Activated T-cell treated with anti-CD3 and anti-CD28 coated beads, Interleukin-2, amount 50 U/mL, for 48 hours (primary cell): Measurements from ENCODE around the gene CASKIN1.

Source experiments
- DNase-seq, 2 experiments: peaks; one replicate each; pipeline ENCODE4 v3.0.0-alpha.2; 2020

Gene CASKIN1

DNA sequence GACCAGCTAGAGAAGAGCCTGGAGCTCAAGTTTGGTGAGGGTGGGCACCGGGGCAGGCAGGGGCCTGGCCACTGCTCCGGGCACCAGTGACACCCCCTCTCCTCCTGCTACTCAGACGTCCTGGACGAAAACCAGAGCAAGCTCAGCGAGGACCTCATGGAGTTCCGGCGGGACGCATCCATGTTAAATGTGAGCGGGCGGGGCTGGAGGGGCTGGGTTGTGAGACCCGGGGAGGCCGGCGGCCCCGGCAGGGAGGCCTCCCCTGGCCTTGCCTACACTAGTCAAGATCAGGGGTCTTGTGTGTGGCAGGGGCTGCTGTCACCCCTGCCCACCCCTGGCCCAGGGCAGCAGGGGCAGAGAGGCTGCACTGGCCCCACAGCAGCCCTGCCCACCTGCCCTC, 23.0 kb downstream of the CASKIN1 start:
- no peak for DNase-seq

DNA sequence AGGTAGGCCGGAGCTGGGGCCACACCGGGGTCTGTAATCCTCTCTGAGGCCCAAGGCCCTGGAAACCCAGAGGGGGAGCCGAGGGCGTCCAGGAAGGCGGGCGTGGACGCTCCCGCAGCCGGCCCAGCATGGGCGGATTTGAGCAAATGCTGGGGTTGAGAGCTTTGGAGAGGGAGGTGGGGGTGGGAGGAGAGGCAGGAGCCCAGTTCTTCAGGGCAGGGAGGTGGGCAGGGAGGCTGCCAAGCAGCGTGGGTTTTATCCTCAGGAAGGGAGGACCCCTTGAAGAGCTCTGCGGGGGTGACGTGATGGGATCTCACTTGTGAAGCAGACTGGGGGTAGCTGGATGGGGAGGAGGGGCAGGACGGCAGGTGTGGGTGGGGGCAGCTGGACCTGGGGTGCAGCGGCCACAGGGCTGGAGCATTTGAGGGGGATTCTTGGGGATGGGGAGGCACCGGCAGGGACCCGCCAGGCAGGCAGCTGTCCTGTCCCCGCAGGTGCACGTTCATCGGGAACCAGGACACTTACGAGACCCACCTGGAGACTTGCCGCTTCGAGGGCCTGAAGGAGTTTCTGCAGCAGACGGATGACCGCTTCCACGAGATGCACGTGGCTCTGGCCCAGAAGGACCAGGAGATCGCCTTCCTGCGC, 23.6 kb downstream of the CASKIN1 start:
- no peak for DNase-seq

DNA sequence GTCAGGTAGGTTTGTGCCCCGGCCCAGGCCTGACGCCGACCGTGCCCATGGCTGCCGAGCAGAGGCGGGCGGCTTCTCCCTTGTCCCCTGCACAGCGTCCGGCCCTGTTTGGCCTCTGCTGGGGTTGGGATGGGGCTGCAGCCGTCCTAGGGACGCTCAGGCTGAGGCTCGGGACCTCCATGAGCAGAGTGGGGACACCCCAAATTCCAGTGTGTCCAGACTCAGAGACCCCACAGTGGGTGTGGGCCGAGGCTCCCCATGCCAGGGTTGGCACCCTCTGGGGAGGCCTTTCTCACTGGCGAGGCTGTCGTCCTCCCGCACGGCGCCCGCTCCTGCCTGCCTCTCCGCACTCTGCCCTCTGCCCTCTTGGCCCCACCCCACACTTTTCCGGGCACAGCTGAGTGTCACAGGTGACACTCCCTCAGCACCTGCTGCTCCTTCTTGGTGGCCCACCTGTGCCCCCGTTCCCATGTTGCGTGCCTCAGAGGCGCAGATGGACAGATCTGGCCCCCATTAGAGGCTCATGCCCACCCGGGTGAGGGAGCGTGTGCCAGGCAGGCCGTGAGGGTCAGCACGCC, 24.7 kb downstream of the CASKIN1 start:
- no peak for DNase-seq

DNA sequence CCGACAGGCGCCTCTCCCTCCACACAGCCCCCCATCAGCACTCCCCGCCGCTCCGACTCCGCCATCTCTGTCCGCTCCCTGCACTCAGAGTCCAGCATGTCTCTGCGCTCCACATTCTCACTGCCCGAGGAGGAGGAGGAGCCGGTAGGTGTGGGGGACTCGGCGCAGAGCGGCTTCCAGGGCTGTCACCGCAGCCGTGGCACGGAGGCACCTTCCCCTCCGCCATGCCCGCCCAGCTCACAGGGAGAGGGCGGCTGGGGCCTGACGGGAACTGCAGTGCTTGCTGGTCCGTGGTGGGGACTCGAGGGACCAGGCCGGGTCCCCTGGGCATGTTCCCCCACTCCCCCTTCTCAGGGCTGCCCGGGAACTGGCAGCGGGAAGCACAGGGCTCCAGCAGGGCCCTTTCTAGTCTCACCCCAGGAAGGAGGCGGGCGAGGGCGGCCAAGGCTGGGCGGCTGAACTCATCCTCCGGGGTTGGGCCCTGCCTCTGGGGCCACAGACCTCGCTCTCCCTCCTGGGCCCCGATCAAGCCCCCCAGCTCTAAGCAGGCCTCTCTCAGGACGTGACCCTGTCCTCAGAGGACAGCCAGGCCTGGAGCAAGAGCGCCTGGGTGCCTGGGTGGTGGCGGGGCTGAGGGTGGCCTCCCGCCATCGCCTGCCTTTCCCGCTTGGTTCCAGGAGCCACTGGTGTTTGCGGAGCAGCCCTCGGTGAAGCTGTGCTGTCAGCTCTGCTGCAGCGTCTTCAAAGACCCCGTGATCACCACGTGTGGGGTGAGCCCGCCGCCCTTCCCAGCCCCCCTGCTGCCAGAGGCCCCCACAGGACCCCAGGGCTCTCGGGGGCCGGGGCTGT, 25.6 kb downstream of the CASKIN1 start:
- DNase-seq: no peak

DNA sequence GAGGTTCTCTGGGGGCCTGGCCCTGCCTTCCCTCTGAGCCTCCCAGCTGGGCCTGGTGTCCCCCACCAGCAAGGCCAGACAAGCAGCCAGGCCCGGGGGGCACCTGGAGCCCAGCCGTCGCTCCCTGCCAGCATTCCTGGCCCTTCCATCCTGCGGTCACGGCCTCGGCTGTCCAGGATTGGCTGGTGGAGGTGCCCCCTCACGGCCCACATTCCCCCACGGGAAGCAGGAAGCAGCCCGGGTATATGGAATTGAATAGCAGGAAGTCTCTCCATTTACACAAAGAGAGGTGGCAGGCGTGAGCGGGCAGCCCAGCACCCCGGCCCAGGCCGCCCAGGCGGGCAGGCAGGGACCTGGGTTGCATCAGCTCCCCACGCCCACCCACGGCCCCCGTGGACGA, 26.3 kb downstream of the CASKIN1 start:
- no peak for DNase-seq

DNA sequence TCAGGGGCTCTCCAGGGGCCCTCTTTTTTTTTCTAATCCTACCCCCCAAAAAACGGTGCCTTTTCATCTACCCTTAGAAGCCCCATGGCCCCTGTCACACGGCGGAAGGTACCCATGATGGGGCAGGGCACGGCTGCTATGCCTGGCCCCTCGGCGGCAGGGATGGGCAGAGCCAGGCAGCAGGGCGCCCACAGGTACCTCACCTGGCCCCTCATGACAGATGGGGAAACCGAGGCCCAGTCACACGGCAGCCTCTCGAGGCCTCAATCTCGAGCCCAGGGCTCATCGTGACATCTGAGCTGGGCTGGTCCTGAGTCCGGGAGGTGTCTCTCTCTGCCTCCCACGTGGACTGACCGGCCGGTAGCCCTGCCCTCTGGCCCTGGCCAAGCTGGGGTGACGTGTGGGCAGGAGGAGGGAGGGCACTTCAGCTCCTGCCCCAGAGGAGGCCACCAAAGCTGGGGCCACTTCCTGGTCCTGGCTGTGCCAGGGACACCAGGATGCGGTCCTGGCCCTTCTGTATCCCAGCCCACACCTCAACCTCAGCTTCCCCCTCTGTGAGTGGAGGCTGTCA, 29.3 kb downstream of the CASKIN1 start:
- DNase-seq: no peak

DNA sequence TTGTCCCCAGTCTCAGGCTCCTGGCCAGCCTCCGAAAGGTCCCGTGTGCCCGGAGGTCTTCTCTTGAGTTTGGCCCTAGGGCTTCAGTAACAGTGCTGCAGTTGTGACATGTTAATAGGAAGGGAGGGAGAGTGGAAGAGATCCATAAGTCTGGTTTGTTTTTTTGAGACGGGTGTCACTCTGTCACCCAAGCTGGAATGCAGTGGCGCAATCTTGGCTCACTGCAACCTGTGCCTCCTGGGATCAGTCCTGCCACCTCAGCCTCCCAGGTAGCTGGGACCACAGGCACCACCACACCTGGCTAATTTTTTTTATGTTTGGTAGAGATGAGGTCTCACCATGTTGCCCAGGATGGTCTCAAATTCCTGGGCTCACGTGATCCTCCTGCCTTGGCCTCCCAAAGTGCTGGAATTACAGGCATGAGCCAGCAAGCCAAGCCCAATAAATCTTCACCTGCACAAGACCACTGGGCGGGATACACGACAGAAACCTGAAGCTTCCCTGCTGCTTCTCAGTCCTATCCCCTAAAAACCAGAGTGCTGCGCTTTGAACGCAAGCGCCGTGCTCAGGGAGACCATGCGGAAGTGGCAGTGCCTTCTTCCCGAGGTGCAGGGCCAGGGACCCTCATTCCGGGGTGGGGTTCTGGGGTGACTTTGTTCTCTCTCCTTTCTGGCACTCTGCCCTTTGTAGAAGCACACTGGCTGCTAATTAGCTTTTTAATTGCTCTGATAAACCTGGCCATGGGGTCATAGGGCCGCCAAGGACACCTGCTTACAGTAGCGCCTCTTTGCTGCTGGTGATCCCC, 29.9 kb downstream of the CASKIN1 start:
- DNase-seq: no peak

DNA sequence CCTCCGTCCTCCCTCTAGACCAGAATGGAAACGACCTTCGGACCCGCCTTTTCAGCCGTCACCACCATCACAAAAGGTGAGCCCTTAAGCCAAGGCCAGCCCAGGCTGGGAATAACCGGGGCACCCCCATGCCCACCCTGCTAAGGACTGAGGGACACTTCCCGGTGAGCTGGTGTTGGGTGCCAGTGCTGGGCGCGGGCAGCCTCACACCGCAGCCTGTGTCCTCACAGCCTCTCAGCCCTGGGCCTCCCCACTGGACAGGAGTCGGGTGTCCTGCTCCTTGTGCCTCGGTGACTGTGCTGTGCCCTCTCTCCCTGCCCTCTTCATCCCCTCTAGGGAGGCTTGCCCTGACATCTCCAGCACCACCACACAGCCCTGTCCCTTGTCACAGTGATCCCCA, 30.5 kb downstream of the CASKIN1 start:
- no peak for DNase-seq

DNA sequence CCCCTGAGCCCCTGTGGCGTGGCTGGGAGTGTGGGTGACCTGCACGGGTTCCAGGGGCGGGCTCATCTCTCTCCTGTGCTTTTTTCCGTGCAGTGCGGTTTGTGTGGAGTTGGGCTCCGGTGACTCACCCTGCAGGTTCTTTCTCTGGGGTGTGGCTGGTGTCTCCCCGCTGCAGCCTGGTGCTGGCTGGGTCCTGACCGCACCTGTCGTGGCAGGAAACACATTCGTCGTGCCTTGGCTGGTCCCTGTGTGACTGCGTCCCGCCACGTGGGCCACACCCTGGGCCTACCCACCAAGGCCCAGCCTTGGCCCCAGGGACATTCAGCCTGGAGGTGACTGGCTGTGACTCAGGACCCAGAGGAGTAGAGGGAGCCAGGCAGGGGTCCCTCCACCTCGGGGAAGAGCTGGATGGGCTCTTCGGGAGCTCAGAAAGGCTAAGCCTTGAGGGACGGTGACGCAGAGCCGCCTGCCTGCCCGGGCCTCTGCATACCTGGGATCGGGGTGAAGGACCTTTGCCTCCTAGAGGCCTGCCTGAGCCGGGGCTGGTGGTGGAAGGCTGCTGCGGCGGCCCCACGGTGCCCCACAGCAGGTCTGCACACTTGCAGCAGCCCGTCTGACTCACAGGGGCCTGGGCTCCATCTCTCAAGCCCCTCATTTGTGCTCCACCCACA, 33.1 kb downstream of the CASKIN1 start:
- no peak for DNase-seq

DNA sequence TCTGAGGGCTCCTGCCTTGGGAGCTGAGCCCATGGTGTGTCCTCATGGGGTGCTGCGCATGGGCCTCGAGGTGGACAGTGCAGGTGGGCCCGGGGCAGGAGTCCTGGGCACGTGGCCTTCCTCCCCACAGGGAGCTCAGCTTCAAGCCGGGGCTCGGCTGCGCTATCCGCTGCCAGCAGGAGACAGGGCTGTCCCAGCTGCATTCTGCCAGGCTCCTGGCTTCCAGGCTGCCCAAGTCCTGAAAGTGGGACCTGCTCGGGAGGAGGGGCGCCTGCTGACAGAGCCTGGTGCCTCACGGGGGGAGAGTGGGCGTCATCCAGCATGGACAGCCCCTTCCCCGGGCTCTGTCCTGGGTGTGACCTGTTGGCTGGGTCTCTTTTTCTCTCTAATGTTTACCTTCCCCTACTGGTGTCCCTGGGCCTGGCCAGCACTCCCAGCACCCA, 33.7 kb downstream of the CASKIN1 start:
- DNase-seq: no peak

DNA sequence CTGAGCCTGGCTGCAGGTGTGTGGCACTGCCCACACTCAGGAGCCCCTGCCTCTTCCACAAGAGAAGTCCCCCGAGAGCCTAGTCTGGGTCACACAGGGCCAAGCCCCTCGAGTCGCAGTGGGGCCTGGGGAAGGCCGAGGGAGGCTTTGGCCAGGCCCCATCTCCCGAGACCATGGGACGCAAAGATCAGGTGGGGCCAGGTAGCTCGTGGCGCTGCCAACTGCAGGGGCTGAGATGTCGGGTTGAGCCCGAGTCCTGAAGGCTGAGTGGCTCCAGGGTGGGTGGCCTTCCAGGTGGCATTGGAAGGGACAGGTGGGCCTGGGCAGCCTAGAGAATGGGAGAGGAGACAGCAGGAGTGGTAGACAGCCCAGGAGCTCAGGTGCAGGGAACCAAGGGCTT, 34.5 kb downstream of the CASKIN1 start:
- DNase-seq: no peak

DNA sequence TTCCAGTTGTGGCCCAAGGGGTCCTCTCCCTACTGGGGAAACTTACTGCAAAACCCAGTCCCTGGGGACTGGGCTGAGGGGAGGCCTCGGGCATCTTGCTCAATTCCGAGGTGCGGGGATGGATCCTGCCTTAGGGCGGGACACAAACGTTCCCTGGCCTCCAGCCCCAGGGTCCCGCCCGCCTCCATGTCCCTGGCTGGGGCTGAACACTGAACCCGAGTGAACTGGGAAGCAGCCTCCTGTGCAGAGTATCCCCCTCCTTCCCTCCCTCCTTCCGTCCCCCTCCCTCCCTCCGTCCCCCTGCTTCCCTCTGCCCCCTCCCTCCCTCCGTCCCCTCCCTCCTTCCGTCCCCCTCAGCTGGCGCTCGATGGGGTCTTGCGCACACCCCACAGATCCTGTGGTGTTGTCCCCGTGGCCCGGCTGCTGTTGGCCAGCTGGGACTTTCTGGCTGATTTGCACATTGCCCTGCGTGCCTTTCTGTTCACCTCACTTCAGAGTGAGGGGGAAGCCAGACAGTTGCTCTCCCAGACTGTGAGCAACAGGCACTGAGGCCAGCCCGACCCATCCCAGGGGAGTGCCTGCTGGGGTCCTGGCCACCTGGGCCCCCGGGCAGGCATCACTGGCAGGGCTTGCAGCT, 35.4 kb downstream of the CASKIN1 start:
- no peak for DNase-seq

DNA sequence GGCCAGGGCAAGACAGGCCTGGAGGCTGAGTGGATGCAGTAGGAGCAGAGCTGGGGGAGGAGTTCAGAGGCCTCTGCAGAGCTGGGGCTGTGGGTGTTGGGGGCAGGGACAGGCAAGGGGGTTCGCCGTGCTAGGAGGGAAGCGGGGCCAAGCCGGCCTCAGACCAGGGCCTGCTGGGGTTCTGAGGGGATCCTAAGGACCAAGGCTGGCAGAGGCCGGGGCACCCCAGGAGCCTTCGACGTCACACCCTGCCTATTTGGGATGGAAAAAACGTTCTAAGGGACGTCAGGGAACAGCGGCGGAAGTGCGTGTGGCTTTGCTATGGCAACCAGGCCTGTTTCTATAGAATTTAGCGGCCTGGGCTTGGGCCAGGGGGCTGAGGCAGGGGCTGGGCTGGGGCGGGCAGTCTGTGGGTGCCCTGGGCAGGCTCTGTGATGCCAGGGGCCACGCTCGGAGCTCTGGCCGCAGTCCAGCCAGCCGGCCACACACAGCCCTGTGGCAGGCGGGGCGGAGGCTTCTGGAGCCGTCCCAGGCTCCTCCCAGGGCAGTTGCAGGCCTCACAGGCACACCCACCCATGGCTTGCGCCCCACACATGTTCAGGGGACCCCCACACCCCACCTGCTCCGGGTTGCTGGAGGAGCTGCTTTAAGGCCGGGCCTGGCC, 37.1 kb downstream of the CASKIN1 start:
- no peak for DNase-seq

DNA sequence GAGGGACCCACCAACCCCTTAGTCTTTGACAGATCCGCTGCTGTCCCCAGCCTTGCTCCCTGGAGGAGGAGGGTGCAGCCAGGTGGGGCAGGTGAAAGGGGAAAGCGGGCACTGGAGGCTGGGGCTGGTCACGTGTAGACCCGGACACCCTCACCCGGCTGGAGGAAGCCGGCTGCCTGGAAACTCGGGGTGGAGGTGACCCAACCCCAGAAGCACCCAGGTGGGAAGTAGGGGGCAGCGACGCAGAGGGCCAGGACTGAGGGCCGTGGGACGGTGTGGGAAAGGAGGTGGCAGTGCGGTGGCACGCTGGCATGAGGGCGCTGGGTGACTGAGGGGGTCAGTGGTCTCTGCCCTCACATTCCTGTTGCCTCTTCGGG, 38.2 kb downstream of the CASKIN1 start:
- DNase-seq: no peak

DNA sequence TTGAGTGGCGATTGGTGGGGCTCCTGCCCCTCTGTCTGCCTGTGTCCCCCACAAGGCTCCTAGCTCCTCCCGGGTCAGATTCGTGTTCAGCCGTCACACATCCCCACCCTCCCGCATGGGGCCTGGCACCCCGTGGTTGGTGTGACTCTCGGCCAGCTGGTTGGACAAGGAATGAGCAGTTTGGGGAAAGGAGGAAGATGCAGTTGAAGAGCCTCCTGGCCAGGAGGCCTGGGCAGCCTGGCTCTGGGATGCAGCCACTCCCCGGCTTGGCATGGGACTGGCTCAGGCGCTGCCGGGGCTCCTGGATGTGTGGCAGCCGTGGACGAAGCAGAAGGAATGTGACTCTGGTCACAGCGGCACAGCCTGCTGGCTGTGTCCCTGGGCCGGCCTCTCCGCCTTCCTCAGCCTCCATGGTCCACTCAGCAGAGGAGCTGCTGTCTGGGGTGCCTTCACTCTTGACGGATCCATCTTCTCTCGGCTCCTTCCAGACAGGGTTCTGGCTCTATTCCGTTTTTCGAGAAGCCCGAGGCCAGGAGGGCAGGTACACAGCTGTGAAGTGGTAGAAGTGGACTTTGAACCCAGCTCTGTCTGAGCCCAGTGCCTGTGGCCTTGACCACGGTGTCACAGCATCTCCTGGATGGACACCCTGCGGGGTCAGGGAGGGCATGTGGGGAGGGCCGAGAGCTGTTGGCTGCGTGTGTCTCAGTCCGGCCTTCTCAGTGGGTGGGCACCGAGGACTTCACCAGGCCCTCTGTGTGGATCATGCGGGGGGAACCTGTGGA, 38.7 kb downstream of the CASKIN1 start:
- DNase-seq: no peak

DNA sequence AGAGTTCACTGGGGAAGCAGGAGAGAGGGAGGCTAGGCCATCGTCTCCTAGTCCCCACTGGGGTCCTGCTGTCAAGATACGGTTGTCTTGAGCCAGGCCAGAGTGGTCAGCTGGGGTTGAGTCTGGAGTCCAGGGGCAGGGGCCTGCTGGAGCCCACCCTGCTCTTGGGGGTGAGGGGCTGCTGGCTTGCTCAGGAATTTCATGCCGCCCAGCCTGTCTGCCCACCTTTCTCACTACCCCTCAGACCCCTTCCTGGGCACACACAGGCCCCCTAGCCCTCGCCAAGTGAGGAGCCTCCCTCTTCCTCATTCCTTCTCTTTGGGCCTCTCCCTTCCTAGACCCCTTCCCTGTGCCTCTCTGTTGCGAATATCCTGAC, 39.6 kb downstream of the CASKIN1 start:
- no peak for DNase-seq

DNA sequence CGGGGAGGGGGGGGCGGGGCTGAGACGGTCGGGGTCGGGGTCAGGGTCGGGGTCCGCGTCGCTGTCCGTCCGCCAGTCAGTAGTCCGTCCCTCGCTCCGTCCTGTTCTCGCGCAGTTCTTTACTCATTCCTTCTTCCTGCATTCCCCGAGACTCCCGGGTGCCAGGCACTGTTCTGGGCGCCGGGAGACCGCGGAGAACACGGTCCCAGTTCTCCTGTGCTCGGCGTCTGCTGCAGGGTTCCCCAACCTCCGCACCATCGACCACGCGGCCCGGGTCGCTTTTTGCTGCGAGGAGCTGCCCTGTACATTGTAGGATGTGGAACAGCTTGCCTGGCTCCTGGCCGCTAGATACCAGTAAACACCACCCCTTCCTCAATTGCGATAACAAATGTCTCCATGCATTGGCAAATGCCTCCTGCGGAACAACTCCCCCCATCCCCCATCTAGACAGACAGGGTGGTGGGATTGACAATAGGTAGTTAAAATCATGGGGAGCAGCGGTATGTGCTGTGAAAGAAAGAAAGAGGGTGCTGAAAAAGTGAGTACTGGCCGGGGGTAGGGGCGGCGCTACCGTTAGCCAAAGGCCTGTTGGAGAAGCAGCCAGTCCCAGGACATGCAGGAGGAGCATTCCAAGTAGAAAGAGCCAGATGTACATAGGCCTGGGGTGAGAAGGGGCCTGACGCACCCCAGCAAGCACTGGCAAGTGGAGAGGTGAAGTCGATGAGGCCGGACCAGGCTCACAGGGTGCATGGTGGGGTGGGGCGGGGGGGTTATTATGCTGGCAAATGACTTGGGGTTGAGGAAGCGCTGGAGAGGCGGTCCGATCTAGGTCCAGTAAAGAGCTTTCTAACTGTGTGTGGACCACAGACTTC, 40.2 kb downstream of the CASKIN1 start:
- DNase-seq: peak; percentile 39 to 49

DNA sequence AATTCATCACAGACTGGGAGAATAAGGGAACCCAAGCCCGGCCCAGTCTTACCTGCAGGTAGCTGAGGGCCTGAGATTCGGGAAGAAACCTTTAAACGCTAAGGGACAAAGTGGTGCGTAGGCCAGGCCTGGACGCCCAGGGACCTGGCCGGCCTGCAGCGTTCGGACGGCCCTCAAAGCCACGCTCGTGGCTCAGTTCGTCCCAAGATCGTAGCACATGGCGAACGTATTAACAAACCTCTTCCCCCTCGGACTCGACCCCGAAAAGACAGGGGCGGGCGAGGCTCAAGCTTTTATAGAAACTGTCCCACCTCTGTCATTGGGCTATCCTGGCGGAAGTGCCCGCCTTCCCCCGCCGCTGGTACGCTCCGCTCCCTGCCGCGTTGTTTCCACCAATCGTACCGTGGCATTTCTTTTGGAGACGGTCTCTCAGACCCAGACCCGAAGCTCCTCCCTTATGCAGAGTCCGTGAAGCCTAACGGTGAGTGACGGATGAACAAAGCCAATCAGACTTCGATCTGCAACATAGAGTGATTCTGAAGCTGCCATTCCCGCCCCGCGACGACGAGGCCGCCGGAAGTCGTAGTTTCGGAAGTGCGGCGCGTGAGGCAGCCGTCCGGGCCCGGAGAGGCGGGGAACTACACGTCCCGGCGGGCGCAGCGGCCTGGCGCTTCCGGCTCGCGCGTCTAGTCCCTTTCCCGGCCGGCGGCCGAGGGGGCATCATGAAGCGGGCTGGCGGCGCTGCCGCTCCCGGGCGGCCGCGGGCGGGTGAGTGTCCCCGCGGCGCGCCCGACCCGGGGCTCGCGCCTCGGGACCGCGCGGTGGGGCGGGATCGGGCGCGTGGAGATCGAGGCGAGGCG, 41.1 kb downstream of the CASKIN1 start, which contains the start of gene TRAF7:
TRAF7 (plus strand) TSS at position 692 of the 860 bp plus-strand sequence. CDS start 8,139 bp downstream, outside the sequence.
- DNase-seq: peak; percentile 97 to 98
